K562 (cell line): ENCODE results near the gene ANKRD11. TPM values are rescaled to one million over a fixed set of nuclear protein-coding genes. Genes with fewer than 3 reads are reported as not detected.

Source experiments
- ATAC-seq: fragments of 200-7000 bp; cut with Tn5 transposase; 3 replicates; pipeline ENCODE4 v1.9.1; 2020; ENCODE audit warnings: moderate library complexity
- BruUV-seq: library from RNA; stranded (reverse); fragments of 400-500 nt; replicated peaks from 2 replicates; lab custom pipeline; 2021; lab: Mats Ljungman, UMichigan
- CTCF ChIA-PET: fragments of 300-600 bp; formaldehyde crosslinking; extraction: SDS; loops from one replicate; lab custom pipeline; 2021; ENCODE audit warnings: low intra/inter-chr PET ratio; lab: Yijun Ruan, JAX
- POLR2A ChIA-PET: fragments of 300-600, 350-650 bp; sonication (Branson Sonifier 250); formaldehyde crosslinking; extraction: SDS; loops from one replicate; lab custom pipeline; 2021; ENCODE audit warnings: antibody characterized with exemption, inconsistent platforms; lab: Yijun Ruan, JAX
- DNase-seq, 4 experiments: peaks; one replicate each; pipeline versions ENCODE4 v3.0.0 to v3.0.0-alpha.2; 2011 to 2018; ENCODE audit warnings: low spot score in 3 of 4, mixed read lengths in 3 of 4; ENCODE audit errors: extremely low read depth in 1 of 4
- FAIRE-seq: peaks from 2 replicates; lab custom pipeline; 2011; peaks lifted over from hg19 to GRCh38; lab: Jason Lieb, UNC
- H2AFZ ChIP-seq: 2 replicates; pipeline ENCODE4 v1.6.0; 2011; ENCODE audit warnings: low read depth, low read length, control low read depth, inconsistent platforms
- H3K27ac ChIP-seq: fragments of 200-600 bp; 3 replicates; pipeline ENCODE4 v1.8.0; 2011; ENCODE audit warnings: low read depth, mild to moderate bottlenecking, control low read depth, inconsistent platforms, low read length, moderate library complexity, mixed read lengths; ENCODE audit errors: extremely low read depth
- H3K27me3 ChIP-seq, 2 experiments: fragments of 300-600 bp in 1 of 2; 2 replicates in 1 of 2; 3 replicates in 1 of 2; pipeline versions ENCODE4 v1.6.0 to v1.8.0; 2011; ENCODE audit warnings: inconsistent platforms in 2 of 2, low read length in 2 of 2, mild to moderate bottlenecking in 1 of 2, mixed read lengths in 1 of 2, moderate library complexity in 1 of 2; ENCODE audit not compliant: control insufficient read depth in 2 of 2, insufficient read depth in 2 of 2
- H3K36me3 ChIP-seq: fragments of 300-600 bp; 3 replicates; pipeline ENCODE4 v1.8.0; 2011; ENCODE audit warnings: mild to moderate bottlenecking, low read length, inconsistent platforms; ENCODE audit not compliant: control insufficient read depth, insufficient read depth
- H3K4me1 ChIP-seq, 2 experiments: fragments of 200-600 bp in 1 of 2; replicated peaks in 1 of 2; 2 replicates in 1 of 2; 3 replicates in 1 of 2; pipeline versions ENCODE4 v1.5.1 to v1.8.0; 2011; ENCODE audit warnings: inconsistent platforms in 2 of 2, low read length in 2 of 2, mild to moderate bottlenecking in 1 of 2, mixed read lengths in 1 of 2, moderate library complexity in 1 of 2; ENCODE audit not compliant: control insufficient read depth in 2 of 2, insufficient read depth in 2 of 2
- H3K4me2 ChIP-seq: 2 replicates; pipeline ENCODE4 v1.6.1; 2011; ENCODE audit warnings: low read length, control low read depth, inconsistent platforms, mixed read lengths; ENCODE audit not compliant: insufficient read depth
- H3K4me3 ChIP-seq: fragments of 200-600 bp; sonication (generic), shearing (Covaris generic); 2 replicates; pipeline ENCODE4 v1.5.1; 2016; ENCODE audit warnings: control low read depth, inconsistent platforms
- H3K79me2 ChIP-seq: fragments of 200-600 bp; 3 replicates; pipeline ENCODE4 v1.8.0; 2011; ENCODE audit warnings: low read length, inconsistent platforms; ENCODE audit not compliant: control insufficient read depth, insufficient read depth
- H3K9ac ChIP-seq, 2 experiments: 2 replicates each; pipeline versions ENCODE4 v1.6.0 to v1.6.1; 2011; ENCODE audit warnings: low read depth in 2 of 2, low read length in 2 of 2, control low read depth in 1 of 2, inconsistent platforms in 1 of 2, mild to moderate bottlenecking in 1 of 2, mixed read lengths in 1 of 2; ENCODE audit not compliant: insufficient read depth in 1 of 2
- H3K9me1 ChIP-seq: one replicate; pipeline ENCODE4 v1.6.0; 2011; ENCODE audit warnings: inconsistent platforms, mild to moderate bottlenecking, low read length, moderate library complexity; ENCODE audit not compliant: control insufficient read depth, insufficient read depth
- H3K9me3 ChIP-seq: replicated peaks from 2 replicates; pipeline ENCODE4 v1.5.1; 2011; ENCODE audit warnings: low read depth, low read length, inconsistent platforms; ENCODE audit not compliant: control insufficient read depth, insufficient read depth
- H4K20me1 ChIP-seq: replicated peaks from 2 replicates; pipeline ENCODE4 v1.6.1; 2011; ENCODE audit warnings: low read length, inconsistent platforms, mixed read lengths; ENCODE audit not compliant: control insufficient read depth, insufficient read depth
- ESRRA ChIP-seq: fragments of 450-650 bp; IDR thresholded peaks from 2 replicates; pipeline ENCODE4 v1.6.1; 2014; ENCODE audit warnings: low read depth, mild to moderate bottlenecking, moderate library complexity, borderline replicate concordance
- ETV1 ChIP-seq: fragments of 450-650 bp; conservative IDR thresholded peaks from 2 replicates; pipeline ENCODE4 v1.6.1; 2016; ENCODE audit warnings: missing genetic modification characterization, control low read depth, low read depth, missing compliant biosample characterization
- MAFG ChIP-seq: fragments of 450-650 bp; conservative IDR thresholded peaks from 2 replicates; pipeline ENCODE4 v1.6.1; 2016; ENCODE audit warnings: missing genetic modification characterization, missing compliant biosample characterization
- NFE2 ChIP-seq: IDR thresholded peaks from 2 replicates; pipeline ENCODE4 v1.6.1; 2014; ENCODE audit warnings: antibody characterized with exemption, low read depth
- RFX1 ChIP-seq: fragments of 450-650 bp; IDR thresholded peaks from 2 replicates; pipeline ENCODE4 v1.6.1; 2016; ENCODE audit warnings: mild to moderate bottlenecking, moderate library complexity
- SIRT6 ChIP-seq: IDR thresholded peaks from one replicate; pipeline ENCODE4 v1.6.1; 2012; ENCODE audit warnings: low read depth, mild to moderate bottlenecking, control low read depth, inconsistent platforms, low read length, moderate library complexity
- VEZF1 ChIP-seq: fragments of 200-800 bp; sonication (Bioruptor generic); IDR thresholded peaks from 2 replicates; pipeline ENCODE4 v1.6.1; 2017; ENCODE audit warnings: missing genetic modification characterization, missing compliant biosample characterization
- ZNF766 ChIP-seq: fragments of 200-800 bp; sonication (Bioruptor generic); conservative IDR thresholded peaks from 2 replicates; pipeline ENCODE4 v1.6.1; 2016; ENCODE audit warnings: missing genetic modification characterization, missing compliant biosample characterization
- WGBS: fragments of 100-300 bp; shearing (Covaris generic); methylation state at CpG from one replicate; pipeline ENCODE4 v1.1.6; 2016; ENCODE audit warnings: low coverage, mixed read lengths; ENCODE audit not compliant: insufficient coverage; ENCODE audit errors: missing lambda C conversion rate; 5-methylcytosine and 5-hydroxymethylcytosine counted together
- in situ Hi-C: fragments of 300-500 bp; cut with MboI; formaldehyde crosslinking; loops from 4 replicates; pipeline ENCODE4 v1.15.0; 2018; ENCODE audit warnings: inconsistent platforms, mixed read lengths
- intact Hi-C: fragments of 100-400 bp; cut with micrococcal nuclease; formaldehyde crosslinking; loops from 2 replicates; pipeline ENCODE4 v1.14.2; 2022
- polyA plus RNA-seq, 8 experiments: library from polyadenylated mRNA; depleted of rRNA in 4 of 8; stranded (reverse) in 5 of 8; unstranded in 3 of 8; fragments of >200 nt; fragmentation: Nextera tagmentation in 2 of 8; fragmentation: Illumina TruSeq in 1 of 8; extraction: Ambion mirVana in 2 of 8; extraction: Trizol in 1 of 8; gene quantifications; 2 replicates each; pipeline versions ENCODE4 v1.2.1 to v1.2.3, GENCODE V29; 2011 to 2014; ENCODE audit warnings: inconsistent platforms in 1 of 8, missing spikeins in 1 of 8
- total RNA-seq, 7 experiments: library from RNA; depleted of rRNA in 6 of 7; stranded (reverse); fragments of >200 nt in 6 of 7; fragmentation: Illumina TruSeq in 2 of 7; extraction: Trizol in 2 of 7; gene quantifications; 2 replicates each; pipeline versions ENCODE4 v1.2.1 to v1.2.3, GENCODE V29; 2011 to 2021; ENCODE audit warnings: low replicate concordance in 1 of 7
- TF ChIP-seq, protein P1 (sequence below), 2 experiments: fragments of 450-650 bp; formaldehyde crosslinking in 1 of 2; IDR thresholded peaks; 2 replicates each; pipeline versions ENCODE4 v1.4.0 to v1.6.1; 2014 to 2020; ENCODE audit warnings: mild to moderate bottlenecking in 2 of 2, borderline replicate concordance in 1 of 2, low read depth in 1 of 2

The ANKRD11 gene
- total and polyA plus RNA-seq, 9 of the 15 experiments (the other 6 are each of a cell fraction or from before 2014, with no cell fraction given): 4.7 to 126 (median 31.7) TPM

DNA sequence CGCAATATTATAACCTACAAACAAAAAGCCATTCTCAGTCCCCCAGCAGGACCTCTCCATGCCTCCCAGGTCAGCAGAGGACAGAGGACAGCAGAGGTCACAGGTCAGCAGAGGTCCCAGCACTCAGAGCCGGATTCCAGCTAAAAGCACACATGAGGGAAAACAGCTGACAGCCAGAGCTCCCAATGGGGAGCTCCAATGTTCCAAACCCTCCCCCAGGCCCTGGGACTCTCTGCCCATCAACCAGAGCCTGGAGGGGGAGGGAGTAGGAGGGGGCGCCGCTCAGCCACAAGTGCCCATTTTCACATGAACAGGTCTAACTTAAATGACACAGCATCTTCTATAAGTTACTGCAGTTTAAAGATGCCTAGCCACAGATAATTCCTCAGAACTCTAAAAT lies 77.5 kb downstream of the ANKRD11 start (continued):
- TF ChIP-seq VEZF1 (CRISPR knock-in tag): peak; percentile 79
- TF ChIP-seq MAFG (tag): peak; percentile 41; the same call in 1 of the 2 replicates
- no peak for TF ChIP-seq ETV1 (tag)
- TF ChIP-seq ESRRA: peak; percentile 47; the same call in 1 of the 2 replicates
- peak; percentile 58 for TF ChIP-seq NFE2

DNA sequence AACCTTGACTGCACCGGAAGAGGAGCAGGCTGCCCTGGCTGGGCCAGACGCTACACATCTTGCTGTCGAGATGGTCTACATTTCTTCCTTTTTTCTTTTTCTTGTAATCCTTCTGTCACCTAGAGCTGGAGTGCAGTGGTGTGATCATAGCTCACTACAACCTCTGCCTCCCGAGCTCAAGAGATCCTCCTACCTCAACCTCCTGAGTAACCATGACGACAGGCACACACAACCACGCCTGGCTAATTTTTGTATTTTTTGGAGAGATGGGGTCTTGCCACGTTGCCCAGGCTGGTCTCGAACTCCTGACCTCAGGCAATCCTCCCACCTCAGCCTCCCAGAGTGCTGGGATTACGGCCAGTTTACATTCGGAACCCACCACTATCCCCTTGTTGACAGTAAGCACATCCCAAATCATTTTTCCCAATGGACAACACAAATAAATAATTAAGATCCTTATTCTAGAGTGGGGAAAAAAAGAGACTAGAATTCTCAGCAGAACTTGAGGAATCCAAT lies 79.0 kb downstream of the ANKRD11 start:
- no peak for ATAC-seq
- H3K4me2 ChIP-seq: no peak overlapping the region
- 87% methylated on average over 10 of the region's 10 CpGs for WGBS

More for the DNA sequence above, 79.0 kb downstream of the ANKRD11 start:
- Histone ChIP-seq H3K27me3 (no peaks in the 10 kb centered on the region), H3K36me3 (peaks cover 20% of the 10 kb centered on the region), H3K9ac (peak overlapping the region in 1 of 2 experiments; percentile 72; a peak in 1 of 4 replicates), H3K9me3 (no peaks in the 10 kb centered on the region), H4K20me1 (peaks cover 80% of the 10 kb centered on the region), H3K4me3 (no peak overlapping the region), H3K9me1 (peaks cover 25% of the 10 kb centered on the region), H3K27ac (no peak overlapping the region), H3K79me2 (peaks cover 96% of the 10 kb centered on the region)
- BruUV-seq: TSS peak; percentile 31
- in situ Hi-C loops: no loop called here
- intact Hi-C loops: no loop called here
- ChIA-PET POLR2A (interaction anchor here (0.5 to 2.2 kb wide), 4 partner anchors 9 to 398 kb away, joined by 3 to 12 read pairs (median 4); no protein-coding TSS in a partner anchor), CTCF (no interaction called here)
- FAIRE-seq: no peak
- DNase-seq: no peak
- TF ChIP-seq ZNF766 (CRISPR knock-in tag): no peak
- peak; percentile 87 for TF ChIP-seq RFX1
- no peak for TF ChIP-seq SIRT6
- TF ChIP-seq, protein P1, sequence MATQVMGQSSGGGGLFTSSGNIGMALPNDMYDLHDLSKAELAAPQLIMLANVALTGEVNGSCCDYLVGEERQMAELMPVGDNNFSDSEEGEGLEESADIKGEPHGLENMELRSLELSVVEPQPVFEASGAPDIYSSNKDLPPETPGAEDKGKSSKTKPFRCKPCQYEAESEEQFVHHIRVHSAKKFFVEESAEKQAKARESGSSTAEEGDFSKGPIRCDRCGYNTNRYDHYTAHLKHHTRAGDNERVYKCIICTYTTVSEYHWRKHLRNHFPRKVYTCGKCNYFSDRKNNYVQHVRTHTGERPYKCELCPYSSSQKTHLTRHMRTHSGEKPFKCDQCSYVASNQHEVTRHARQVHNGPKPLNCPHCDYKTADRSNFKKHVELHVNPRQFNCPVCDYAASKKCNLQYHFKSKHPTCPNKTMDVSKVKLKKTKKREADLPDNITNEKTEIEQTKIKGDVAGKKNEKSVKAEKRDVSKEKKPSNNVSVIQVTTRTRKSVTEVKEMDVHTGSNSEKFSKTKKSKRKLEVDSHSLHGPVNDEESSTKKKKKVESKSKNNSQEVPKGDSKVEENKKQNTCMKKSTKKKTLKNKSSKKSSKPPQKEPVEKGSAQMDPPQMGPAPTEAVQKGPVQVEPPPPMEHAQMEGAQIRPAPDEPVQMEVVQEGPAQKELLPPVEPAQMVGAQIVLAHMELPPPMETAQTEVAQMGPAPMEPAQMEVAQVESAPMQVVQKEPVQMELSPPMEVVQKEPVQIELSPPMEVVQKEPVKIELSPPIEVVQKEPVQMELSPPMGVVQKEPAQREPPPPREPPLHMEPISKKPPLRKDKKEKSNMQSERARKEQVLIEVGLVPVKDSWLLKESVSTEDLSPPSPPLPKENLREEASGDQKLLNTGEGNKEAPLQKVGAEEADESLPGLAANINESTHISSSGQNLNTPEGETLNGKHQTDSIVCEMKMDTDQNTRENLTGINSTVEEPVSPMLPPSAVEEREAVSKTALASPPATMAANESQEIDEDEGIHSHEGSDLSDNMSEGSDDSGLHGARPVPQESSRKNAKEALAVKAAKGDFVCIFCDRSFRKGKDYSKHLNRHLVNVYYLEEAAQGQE (IDR thresholded peaks at IDR 0.05; ENCODE audit: borderline replicate concordance): no peak
- TF ChIP-seq, protein P1 (CRISPR knock-in tag; IDR thresholded peaks at IDR 0.05; ENCODE audit: low read depth): no peak
- TF ChIP-seq, all 486 proteins: peak for 1
- no peak overlapping the region for H2AFZ ChIP-seq
- peaks cover 36 to 60% of the 10 kb centered on the region in 2 experiments for H3K4me1 ChIP-seq
